HL-60 (cell line): ENCODE data around the gene POLR2H.

Experiments
- GABPA ChIP-seq: IDR thresholded peaks from 2 replicates; pipeline ENCODE4 v1.6.1; 2012; ENCODE audit warnings: low read depth
- SPI1 ChIP-seq: IDR thresholded peaks from 2 replicates; pipeline ENCODE4 v1.6.1; 2012; ENCODE audit warnings: low read depth, mild to moderate bottlenecking, borderline replicate concordance

- TF ChIP-seq SPI1 (no peak), GABPA (no peak)
Measured at GRCh38 chr3:184377882-184378445, 16.5 kb downstream of the POLR2H start, which contains the start of gene THPO.
